Activated CD4-positive, alpha-beta T cell treated with anti-CD3 and anti-CD28 coated beads for 4 hours (primary cell): ENCODE measurements around the gene PDK1.
"Not testable (repeated sequence)": the region's sequence is repeated elsewhere in the genome, so short reads cannot be mapped to it uniquely, and the experiment has no call there.

Experiments
- DNase-seq, 2 donors: peaks; one replicate each; pipeline ENCODE4 v3.0.0-alpha.2; 2020

The PDK1 gene

GRCh38 chr2:172555522-172556283, at the start of gene PDK1:
TSS of gene PDK1 (plus strand) at chr2:172556090. CDS start at chr2:172556151, 61 bp downstream.
- peak; percentile 88 to 90 for DNase-seq

DNA sequence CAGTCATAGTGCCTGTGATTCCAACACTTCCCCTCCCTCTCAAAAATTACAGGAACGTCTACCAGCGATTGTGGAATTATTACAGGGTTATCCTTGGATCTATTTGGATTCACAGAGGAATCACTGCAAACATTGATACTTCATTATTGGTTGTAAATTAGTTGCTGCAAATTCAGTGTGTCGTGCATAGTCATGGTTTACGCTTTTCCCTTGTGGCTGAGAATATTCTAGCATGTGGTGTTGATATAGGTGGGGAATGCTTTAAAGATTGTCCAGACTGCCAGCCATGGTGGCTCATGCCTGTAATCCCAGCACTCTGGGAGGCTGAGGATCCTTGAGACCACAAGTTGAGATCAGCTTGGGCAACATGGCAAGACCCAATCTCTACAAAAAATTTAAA, 48.7 kb upstream of the PDK1 start:
- no peak for DNase-seq

- DNase-seq, result no peak
Observed at GRCh38 chr2:172510088-172510487, 45.8 kb upstream of the PDK1 start.

- no peak for DNase-seq
Observed at GRCh38 chr2:172510548-172510947, 45.3 kb upstream of the PDK1 start.

DNA sequence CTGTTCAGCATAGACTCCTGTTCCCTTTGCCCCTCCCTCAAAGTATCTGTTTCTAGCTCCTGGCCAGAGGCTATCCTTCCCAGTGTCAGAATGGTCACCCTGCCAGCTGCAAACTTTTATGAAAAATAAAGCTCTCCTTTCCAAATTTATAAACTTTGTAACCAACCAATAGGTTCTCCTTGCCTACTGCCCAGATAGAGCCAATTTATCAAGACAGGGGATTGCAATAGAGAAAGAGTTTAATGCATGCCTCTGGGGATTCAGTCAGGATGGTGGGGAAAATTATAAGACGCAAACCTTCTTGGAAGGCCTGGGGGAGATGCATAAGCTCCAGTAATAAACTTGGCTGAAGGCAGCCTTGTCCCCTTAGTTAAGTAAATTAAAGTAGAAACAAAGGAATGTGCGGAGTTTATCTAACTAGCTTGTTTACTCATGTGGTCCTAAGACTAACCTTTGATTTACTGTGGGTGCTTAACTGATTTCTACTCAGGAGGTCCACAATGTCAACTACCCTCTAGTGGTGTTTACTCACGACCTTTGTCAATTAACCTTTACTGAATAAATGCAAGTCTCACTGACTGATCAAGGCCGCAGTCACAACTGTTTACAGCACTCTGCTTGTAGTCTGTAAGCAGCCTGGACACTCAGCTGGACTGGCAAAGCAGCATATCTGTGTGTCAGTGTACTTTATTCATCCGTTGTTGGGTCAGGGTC, 42.9 kb upstream of the PDK1 start:
- DNase-seq, result no peak

DNA sequence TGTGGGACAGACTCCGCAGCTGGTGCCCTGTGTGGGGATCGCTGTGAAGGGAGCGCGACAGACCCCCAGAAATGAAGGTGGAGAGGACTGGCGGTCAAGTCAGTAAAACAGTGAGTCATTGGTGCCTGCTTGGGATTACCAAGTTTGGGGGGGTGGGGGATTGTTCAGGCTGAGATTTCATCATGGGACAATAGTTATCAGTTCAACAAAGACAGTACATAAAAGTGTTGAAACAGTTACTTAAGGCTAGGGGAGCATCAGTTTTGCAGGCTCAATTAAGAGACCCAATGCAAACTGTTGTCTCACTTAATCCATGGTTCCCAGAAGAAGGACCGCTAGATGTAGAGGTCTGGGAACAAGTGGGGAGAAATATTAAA, 42.4 kb upstream of the PDK1 start:
- DNase-seq, result no peak

DNA sequence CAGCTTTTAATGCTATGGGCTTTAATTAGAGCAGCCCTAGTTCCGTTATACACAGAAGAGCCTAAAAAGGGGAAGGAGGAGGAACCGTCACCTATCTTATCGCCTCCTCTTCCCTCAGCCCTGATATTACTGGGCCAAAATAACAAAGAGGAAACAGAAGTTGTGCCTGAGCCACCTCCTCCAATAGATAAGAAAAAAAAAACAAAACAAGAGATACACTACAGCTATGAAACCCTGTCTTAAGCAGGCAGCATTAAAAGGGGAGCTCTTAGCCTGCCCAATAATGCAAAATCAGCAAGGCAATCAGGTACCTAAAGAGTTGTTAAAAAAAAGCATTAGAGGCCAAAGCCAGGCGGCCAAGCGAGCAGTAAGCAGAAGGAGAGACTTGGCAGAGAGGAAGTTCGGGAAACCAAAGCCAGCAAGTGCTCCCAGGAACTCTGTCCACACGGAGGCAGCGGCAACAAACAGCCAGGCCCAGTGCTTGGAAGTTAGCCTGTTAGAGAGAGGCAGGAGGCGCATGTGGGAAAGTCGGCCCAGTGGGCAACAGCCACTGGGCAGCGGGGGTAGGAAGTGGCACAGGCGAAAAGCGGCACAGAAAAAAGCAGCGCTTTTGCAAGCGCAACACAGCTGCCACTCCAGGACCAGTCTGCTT, 41.8 kb upstream of the PDK1 start:
- no peak for DNase-seq

GRCh38 chr2:172516299-172516698, 39.6 kb upstream of the PDK1 start:
- DNase-seq, result no peak

- DNase-seq, result no peak
Observed at GRCh38 chr2:172518995-172519394, 36.9 kb upstream of the PDK1 start.

- DNase-seq, result no peak
Observed at GRCh38 chr2:172525601-172526000, 30.3 kb upstream of the PDK1 start.

GRCh38 chr2:172531309-172531708, 24.6 kb upstream of the PDK1 start:
- no peak for DNase-seq

DNA sequence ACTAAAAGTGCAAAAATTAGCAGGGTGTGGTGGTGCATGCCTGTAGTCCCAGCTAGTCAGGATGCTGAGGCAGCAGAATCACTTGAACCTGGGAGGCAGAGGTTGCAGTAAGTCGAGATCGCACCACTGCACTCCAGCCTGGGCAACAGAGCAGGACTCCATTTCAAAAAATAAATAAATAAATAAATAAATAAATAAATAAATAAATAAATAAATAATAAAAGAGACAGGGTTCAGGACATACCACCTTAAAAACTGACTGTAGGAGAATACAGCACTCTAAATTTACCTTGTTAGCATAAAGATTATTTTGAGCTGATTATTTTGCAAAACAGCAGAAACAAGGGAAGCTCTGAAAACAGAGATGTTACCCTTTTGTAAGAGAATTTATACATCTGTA, 23.4 kb upstream of the PDK1 start:
- DNase-seq, result not testable (repeated sequence)

GRCh38 chr2:172533687-172534086, 22.2 kb upstream of the PDK1 start:
- DNase-seq, result no peak

DNA sequence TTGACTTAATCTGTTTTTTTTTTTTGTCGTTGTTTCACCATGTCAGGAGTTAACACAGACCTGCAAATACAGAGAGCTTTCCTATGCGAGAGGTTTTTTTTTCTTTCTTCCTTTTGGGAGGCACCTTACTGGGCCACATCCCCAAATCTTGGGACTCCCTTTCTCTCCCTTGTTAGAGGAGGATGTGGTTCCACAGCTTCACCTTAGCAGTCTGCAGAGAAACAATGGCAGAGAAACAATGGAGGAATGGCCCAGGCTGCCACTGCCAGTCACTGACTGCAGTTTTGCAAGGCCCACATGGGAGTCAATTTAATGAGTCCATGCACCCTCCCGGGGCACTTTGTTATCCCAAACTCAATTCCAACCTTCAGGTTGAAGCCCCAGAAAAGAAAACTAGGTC, 20.8 kb upstream of the PDK1 start:
- no peak for DNase-seq

DNA sequence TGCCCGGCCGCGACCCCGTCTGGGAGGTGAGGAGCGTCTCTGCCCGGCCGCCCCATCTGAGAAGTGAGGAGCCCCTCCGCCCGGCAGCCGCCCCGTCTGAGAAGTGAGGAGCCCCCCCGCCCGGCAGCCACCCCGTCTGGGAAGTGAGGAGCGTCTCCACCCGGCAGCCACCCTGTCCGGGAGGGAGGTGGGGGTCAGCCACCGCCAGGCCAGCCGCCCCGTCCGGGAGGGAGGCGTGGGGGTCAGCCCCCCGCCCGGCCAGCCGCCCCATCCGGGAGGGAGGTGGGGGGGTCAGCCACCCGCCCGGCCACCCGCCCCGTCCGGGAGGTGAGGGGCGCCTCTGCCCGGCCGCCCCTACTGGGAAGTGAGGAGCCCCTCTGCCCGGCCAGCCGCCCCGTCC, 18.0 kb upstream of the PDK1 start:
- not testable (repeated sequence) for DNase-seq

- DNase-seq, result no peak
Observed at GRCh38 chr2:172539767-172540166, 16.1 kb upstream of the PDK1 start.

DNA sequence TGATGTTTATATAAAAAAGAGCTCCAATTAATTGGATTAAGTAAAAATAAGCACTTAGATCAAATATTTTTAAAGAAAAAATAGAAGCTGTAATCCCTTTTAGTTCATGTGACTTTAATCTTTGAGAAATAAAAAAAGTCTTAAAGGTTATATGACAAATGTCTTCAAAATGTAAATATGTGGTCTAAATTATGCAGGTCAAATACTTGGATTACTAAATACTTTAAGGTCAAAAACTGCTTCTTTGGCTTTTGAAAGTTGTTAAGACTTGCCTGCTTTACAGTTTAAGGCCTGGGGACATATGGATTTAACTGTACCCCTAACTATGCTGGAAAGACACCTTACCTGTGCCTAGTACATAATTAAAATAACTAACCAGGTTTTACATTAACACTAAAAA, 15.5 kb upstream of the PDK1 start:
- DNase-seq, result no peak

GRCh38 chr2:172545408-172546075, 10.3 kb upstream of the PDK1 start:
- DNase-seq, result no peak

GRCh38 chr2:172549131-172549530, 6.8 kb upstream of the PDK1 start:
- DNase-seq, result no peak

GRCh38 chr2:172549802-172550201, 6.1 kb upstream of the PDK1 start:
- not testable (repeated sequence) for DNase-seq

DNA sequence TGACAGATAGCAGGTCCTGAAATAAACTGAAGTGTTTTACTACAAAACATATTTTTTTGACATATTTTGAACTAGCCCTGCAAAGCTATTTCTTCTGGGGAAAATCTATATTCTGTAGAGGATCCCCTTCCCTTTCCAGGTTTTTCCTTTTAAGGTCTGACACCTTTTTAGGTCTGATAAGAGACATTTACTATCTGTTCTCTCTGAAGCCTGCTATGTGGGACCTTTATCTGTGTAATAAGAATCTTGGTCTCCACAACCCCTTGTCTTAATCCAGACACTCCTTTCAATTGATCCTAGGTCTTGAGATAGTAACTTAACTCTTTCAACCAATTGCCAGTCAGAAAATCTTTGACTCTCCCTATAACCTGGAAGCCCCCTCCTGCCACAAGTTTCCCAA, 5.5 kb upstream of the PDK1 start:
- DNase-seq, result no peak

DNA sequence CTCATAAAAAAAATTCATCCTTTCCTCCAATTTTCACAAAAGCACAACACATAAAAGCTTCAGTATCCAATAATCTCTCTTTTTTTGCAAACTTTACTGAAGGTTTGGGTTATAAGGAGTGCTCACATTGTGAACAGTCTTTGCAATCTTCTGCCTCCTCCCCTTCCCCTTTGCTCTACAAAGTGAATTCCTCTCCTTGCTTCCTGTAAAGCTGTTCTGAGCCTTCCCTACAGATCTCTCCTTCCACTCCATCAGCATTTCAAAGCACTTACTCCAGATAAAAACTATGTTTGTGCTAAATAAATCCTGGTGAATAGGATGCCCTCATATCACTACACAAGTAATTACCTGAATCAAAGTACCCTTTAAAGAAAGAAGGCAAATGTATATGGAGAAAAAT, 4.6 kb upstream of the PDK1 start:
- no peak for DNase-seq

- DNase-seq, result no peak
Observed at GRCh38 chr2:172552547-172553291, 3.2 kb upstream of the PDK1 start.
